ENCODE results near the gene COL4A3.

DNA sequence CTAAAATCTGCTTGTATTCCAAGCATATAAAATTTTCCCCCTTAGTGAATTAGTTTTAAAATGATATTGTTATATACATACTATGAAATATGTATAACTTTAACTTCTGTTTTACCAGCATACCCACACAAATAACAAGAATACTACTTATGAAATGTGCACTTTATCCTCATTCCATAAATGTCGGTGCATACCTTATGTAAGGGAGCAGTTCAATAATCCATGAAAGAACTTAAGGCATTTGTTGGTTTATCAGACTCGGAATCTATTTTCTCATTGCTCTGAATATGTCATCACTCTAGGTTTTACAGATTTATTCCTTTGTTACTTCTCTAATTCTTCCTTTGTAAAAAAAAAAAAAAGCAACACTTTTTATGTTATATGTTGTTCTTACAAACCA, 148.2 kb downstream of the COL4A3 start:
- TF ChIP-seq POLR2A (IDR thresholded peaks at IDR 0.05) (no peak), CTCF (IDR thresholded peaks at IDR 0.05) (no peak), EP300 (IDR thresholded peaks at IDR 0.05) (no peak), POLR2AphosphoS5 (IDR thresholded peaks at IDR 0.05) (no peak)
